RWPE2 (cell line): ENCODE measurements around the gene TMEM176A.
A peak's percentile ranks its signal among the peaks of the same experiment; 100 is the strongest.

ENCODE experiments used
- ATAC-seq: fragments of 200-7000 bp; cut with Tn5 transposase; 3 replicates; pipeline ENCODE4 v1.9.1; 2021; ENCODE audit warnings: low read depth
- DNase-seq: peaks from one replicate; pipeline ENCODE4 v3.0.0-alpha.2; 2020; ENCODE audit warnings: low spot score
- H3K27ac ChIP-seq: fragments of 450-650 bp; 2 replicates; pipeline ENCODE4 v1.5.1; 2017; ENCODE audit warnings: mild to moderate bottlenecking; ENCODE audit not compliant: poor library complexity, severe bottlenecking
- H3K27me3 ChIP-seq: fragments of 250-450 bp; sonication (Bioruptor Pico); 2 replicates; pipeline ENCODE4 v1.5.1; 2021; ENCODE audit warnings: mild to moderate bottlenecking, moderate library complexity; ENCODE audit not compliant: insufficient read depth, poor library complexity, severe bottlenecking
- H3K36me3 ChIP-seq: fragments of 250-450 bp; sonication (Bioruptor Pico); 2 replicates; pipeline ENCODE4 v1.5.1; 2020; ENCODE audit warnings: low read depth, mild to moderate bottlenecking, moderate library complexity
- H3K4me1 ChIP-seq: fragments of 250-450 bp; sonication (Bioruptor Pico); 2 replicates; pipeline ENCODE4 v1.5.1; 2021; ENCODE audit warnings: mild to moderate bottlenecking, moderate library complexity; ENCODE audit not compliant: insufficient read depth, poor library complexity, severe bottlenecking
- H3K4me3 ChIP-seq: fragments of 250-450 bp; sonication (Bioruptor Pico); 2 replicates; pipeline ENCODE4 v1.5.1; 2021; ENCODE audit warnings: mild to moderate bottlenecking, moderate library complexity; ENCODE audit not compliant: severe bottlenecking
- H3K9me3 ChIP-seq: fragments of 250-450 bp; sonication (Bioruptor Pico); 2 replicates; pipeline ENCODE4 v1.5.1; 2021; ENCODE audit warnings: mild to moderate bottlenecking, moderate library complexity; ENCODE audit not compliant: severe bottlenecking
- TF ChIP-seq, protein P1 (sequence below): fragments of 450-650 bp; IDR thresholded peaks from one replicate; pipeline ENCODE4 v1.5.1; 2017; ENCODE audit warnings: mild to moderate bottlenecking, moderate library complexity; ENCODE audit not compliant: poor library complexity, severe bottlenecking

TMEM176A gene

GRCh38 chr7:150791746-150792452 is 8.7 kb upstream of the TMEM176A start:
- Histone ChIP-seq H3K9me3 (no peaks in the 10 kb centered on the region), H3K27ac (no peak overlapping the region), H3K27me3 (peaks cover 33% of the 10 kb centered on the region), H3K4me1 (no peaks in the 10 kb centered on the region), H3K4me3 (no peak overlapping the region), H3K36me3 (no peaks in the 10 kb centered on the region)
- TF ChIP-seq, protein P1, sequence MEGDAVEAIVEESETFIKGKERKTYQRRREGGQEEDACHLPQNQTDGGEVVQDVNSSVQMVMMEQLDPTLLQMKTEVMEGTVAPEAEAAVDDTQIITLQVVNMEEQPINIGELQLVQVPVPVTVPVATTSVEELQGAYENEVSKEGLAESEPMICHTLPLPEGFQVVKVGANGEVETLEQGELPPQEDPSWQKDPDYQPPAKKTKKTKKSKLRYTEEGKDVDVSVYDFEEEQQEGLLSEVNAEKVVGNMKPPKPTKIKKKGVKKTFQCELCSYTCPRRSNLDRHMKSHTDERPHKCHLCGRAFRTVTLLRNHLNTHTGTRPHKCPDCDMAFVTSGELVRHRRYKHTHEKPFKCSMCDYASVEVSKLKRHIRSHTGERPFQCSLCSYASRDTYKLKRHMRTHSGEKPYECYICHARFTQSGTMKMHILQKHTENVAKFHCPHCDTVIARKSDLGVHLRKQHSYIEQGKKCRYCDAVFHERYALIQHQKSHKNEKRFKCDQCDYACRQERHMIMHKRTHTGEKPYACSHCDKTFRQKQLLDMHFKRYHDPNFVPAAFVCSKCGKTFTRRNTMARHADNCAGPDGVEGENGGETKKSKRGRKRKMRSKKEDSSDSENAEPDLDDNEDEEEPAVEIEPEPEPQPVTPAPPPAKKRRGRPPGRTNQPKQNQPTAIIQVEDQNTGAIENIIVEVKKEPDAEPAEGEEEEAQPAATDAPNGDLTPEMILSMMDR = no peak
- ATAC-seq (no peak), DNase-seq (no peak)

- TF ChIP-seq, protein P1 = no peak
- Histone ChIP-seq H3K9me3 (peaks cover 2% of the 10 kb centered on the region), H3K4me3 (no peak overlapping the region), H3K27ac (no peak overlapping the region), H3K27me3 (peaks cover 38% of the 10 kb centered on the region), H3K36me3 (no peaks in the 10 kb centered on the region), H3K4me1 (no peaks in the 10 kb centered on the region)
- DNase-seq = no peak
- peak; percentile 55 for ATAC-seq
Measured at GRCh38 chr7:150793569-150794238, 6.9 kb upstream of the TMEM176A start.

DNA sequence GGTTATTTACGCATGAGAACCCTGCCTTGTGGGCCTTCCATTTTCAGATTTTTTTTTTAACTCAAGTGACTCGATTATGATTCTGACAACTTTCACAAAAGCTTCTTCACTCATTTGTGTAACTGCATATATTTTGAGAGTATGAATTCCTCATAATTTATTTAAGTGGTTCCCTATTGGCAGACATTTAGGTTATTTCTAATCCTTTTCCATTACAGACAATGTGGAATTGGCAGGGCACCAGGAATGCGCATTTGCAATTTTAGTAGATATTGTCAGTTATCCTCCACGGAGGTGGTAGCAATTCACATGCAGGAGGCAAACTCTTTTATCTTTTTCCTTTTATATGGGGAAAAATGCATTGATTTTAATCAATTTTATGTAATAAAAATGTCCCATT is 2.9 kb upstream of the TMEM176A start:
- H3K36me3 ChIP-seq = no peaks in the 10 kb centered on the region
- peaks cover 54% of the 10 kb centered on the region for H3K27me3 ChIP-seq
- DNase-seq = no peak
- H3K4me3 ChIP-seq = no peak overlapping the region
- no peaks in the 10 kb centered on the region for H3K4me1 ChIP-seq
- peaks cover 2% of the 10 kb centered on the region for H3K9me3 ChIP-seq
- TF ChIP-seq, protein P1 = no peak
- no peak overlapping the region for H3K27ac ChIP-seq
- ATAC-seq = no peak

- ATAC-seq = no peak
- no peak overlapping the region for H3K27ac ChIP-seq
- no peaks in the 10 kb centered on the region for H3K36me3 ChIP-seq
- DNase-seq = no peak
- TF ChIP-seq, protein P1 = no peak
- H3K4me3 ChIP-seq = no peak overlapping the region
- H3K9me3 ChIP-seq = peaks cover 2% of the 10 kb centered on the region
- H3K27me3 ChIP-seq = peaks cover 63% of the 10 kb centered on the region
- no peaks in the 10 kb centered on the region for H3K4me1 ChIP-seq
Measured at GRCh38 chr7:150799156-150799555, 1.4 kb upstream of the TMEM176A start.
